Endothelial cell of umbilical vein (primary cell): Measurements from ENCODE around the gene ALK. TPM values are rescaled to one million over a fixed set of nuclear protein-coding genes. Genes with fewer than 3 reads are reported as not detected.

Source experiments
- BruUV-seq: library from RNA; stranded (reverse); fragments of 400-500 nt; replicated peaks from 2 replicates; lab custom pipeline; 2021; lab: Mats Ljungman, UMichigan
- CTCF ChIA-PET: fragments of 300-600, 350-600 bp; sonication (Branson Sonifier 250); formaldehyde crosslinking; loops from one replicate; lab custom pipeline; 2021; ENCODE audit warnings: antibody characterized with exemption, inconsistent platforms; lab: Charles Lee
- POLR2A ChIA-PET: fragments of 300-600, 350-600 bp; sonication (Branson Sonifier 250); formaldehyde crosslinking; loops from one replicate; lab custom pipeline; 2021; ENCODE audit warnings: antibody characterized with exemption, inconsistent platforms; lab: Charles Lee
- DNase-seq: peaks from one replicate; pipeline ENCODE4 v3.0.0-alpha.2; 2011; ENCODE audit warnings: low read depth, low spot score
- FAIRE-seq: peaks from 2 replicates; lab custom pipeline; 2011; peaks lifted over from hg19 to GRCh38; lab: Jason Lieb, UNC
- H2AFZ ChIP-seq: 2 replicates; pipeline ENCODE4 v1.6.0; 2012; ENCODE audit warnings: low read depth, low read length, control low read depth, inconsistent platforms
- H3K27ac ChIP-seq: 2 replicates; pipeline ENCODE4 v1.5.1; 2011; ENCODE audit warnings: low read depth, mild to moderate bottlenecking, control low read depth, low read length, moderate library complexity; ENCODE audit not compliant: insufficient read depth
- H3K27me3 ChIP-seq, 2 experiments: 2 replicates each; pipeline versions ENCODE4 v1.6.0 to v1.6.1; 2011; ENCODE audit warnings: low read length in 2 of 2, mixed read lengths in 1 of 2; ENCODE audit not compliant: control insufficient read depth in 2 of 2, insufficient read depth in 2 of 2
- H3K36me3 ChIP-seq, 2 experiments: 2 replicates in 1 of 2; 3 replicates in 1 of 2; pipeline ENCODE4 v1.5.1; 2011; ENCODE audit warnings: low read length in 2 of 2, mild to moderate bottlenecking in 1 of 2, moderate library complexity in 1 of 2; ENCODE audit not compliant: control insufficient read depth in 2 of 2, insufficient read depth in 2 of 2; ENCODE audit errors: extremely low read depth in 1 of 2
- H3K4me1 ChIP-seq: 3 replicates; pipeline ENCODE4 v1.5.1; 2011; ENCODE audit warnings: mild to moderate bottlenecking, low read length; ENCODE audit not compliant: control insufficient read depth, insufficient read depth; ENCODE audit errors: extremely low read depth
- H3K4me2 ChIP-seq: 2 replicates; pipeline ENCODE4 v1.6.1; 2011; ENCODE audit warnings: low read length, control low read depth, mixed read lengths; ENCODE audit not compliant: insufficient read depth
- H3K4me3 ChIP-seq, 3 experiments: fragments of 200-600 bp in 1 of 3; sonication (generic), shearing (Covaris generic) in 1 of 3; replicated peaks in 1 of 3; 2 replicates each; pipeline ENCODE4 v1.5.1; 2011 to 2016; ENCODE audit warnings: control low read depth in 3 of 3, low read length in 3 of 3, mild to moderate bottlenecking in 2 of 3, inconsistent platforms in 1 of 3, low read depth in 1 of 3, moderate library complexity in 1 of 3; ENCODE audit not compliant: insufficient read depth in 1 of 3
- H3K79me2 ChIP-seq: 2 replicates; pipeline ENCODE4 v1.6.0; 2012; ENCODE audit warnings: low read length, inconsistent platforms; ENCODE audit not compliant: control insufficient read depth, insufficient read depth
- H3K9ac ChIP-seq: replicated peaks from 2 replicates; pipeline ENCODE3; 2011; ENCODE audit warnings: low read length, control low read depth; ENCODE audit not compliant: insufficient read depth; ENCODE audit errors: extremely low read depth
- H3K9me1 ChIP-seq: replicated peaks from 3 replicates; pipeline ENCODE4 v1.6.0; 2011; ENCODE audit warnings: mild to moderate bottlenecking, low read length; ENCODE audit not compliant: control insufficient read depth, insufficient read depth; ENCODE audit errors: extremely low read depth
- H3K9me3 ChIP-seq: replicated peaks from 2 replicates; pipeline ENCODE4 v1.5.1; 2012; ENCODE audit warnings: low read length, inconsistent platforms; ENCODE audit not compliant: control insufficient read depth, insufficient read depth
- H4K20me1 ChIP-seq: replicated peaks from 2 replicates; pipeline ENCODE3; 2011; ENCODE audit warnings: mild to moderate bottlenecking, low read length; ENCODE audit not compliant: control insufficient read depth, insufficient read depth; ENCODE audit errors: extremely low read depth
- EZH2 ChIP-seq: IDR thresholded peaks from 2 replicates; pipeline ENCODE4 v1.6.1; 2012; ENCODE audit warnings: borderline replicate concordance, low read depth, mild to moderate bottlenecking, moderate library complexity, low read length, inconsistent platforms; ENCODE audit not compliant: severe bottlenecking
- FOS ChIP-seq: IDR thresholded peaks from 2 replicates; pipeline ENCODE4 v1.6.1; 2011; ENCODE audit warnings: mild to moderate bottlenecking, low read length, moderate library complexity, borderline replicate concordance; ENCODE audit not compliant: insufficient read depth
- GATA2 ChIP-seq: IDR thresholded peaks from 2 replicates; pipeline ENCODE4 v1.7.0; 2011; ENCODE audit warnings: low read depth, mild to moderate bottlenecking, moderate library complexity, mixed read lengths, low read length; ENCODE audit not compliant: insufficient read length, insufficient read depth
- JUN ChIP-seq: IDR thresholded peaks from 2 replicates; pipeline ENCODE4 v1.6.1; 2011; ENCODE audit warnings: borderline replicate concordance, low read depth; ENCODE audit not compliant: insufficient read length, insufficient read depth
- MYC ChIP-seq: IDR thresholded peaks from one replicate; pipeline ENCODE4 v1.6.1; 2011; ENCODE audit warnings: mild to moderate bottlenecking, low read depth, low read length
- POLR2A ChIP-seq: IDR thresholded peaks from 2 replicates; pipeline ENCODE4 v1.6.1; 2012; ENCODE audit warnings: low read depth, mild to moderate bottlenecking, control low read depth, low read length
- POLR2AphosphoS5 ChIP-seq: IDR thresholded peaks from 2 replicates; pipeline ENCODE4 v1.6.1; 2012; ENCODE audit warnings: low read depth, mild to moderate bottlenecking, control low read depth, low read length, moderate library complexity; ENCODE audit not compliant: insufficient read depth
- dilution Hi-C: fragments of 300-500 bp; cut with MboI; formaldehyde crosslinking; loops from one replicate; pipeline ENCODE4 v1.15.0; 2019; ENCODE audit warnings: low sequenced_read_pairs; ENCODE audit not compliant: extremely low pct_ligation_motif_present
- intact Hi-C: fragments of 100-400 bp; cut with micrococcal nuclease; formaldehyde crosslinking; loops from one replicate; pipeline ENCODE4 v1.10.0; 2022
- polyA plus RNA-seq, 4 experiments: library from polyadenylated mRNA; depleted of rRNA in 3 of 4; stranded (reverse) in 3 of 4; unstranded in 1 of 4; fragments of >200 nt; gene quantifications; 2 replicates each; pipeline versions ENCODE4 v1.2.1 to v1.2.3, GENCODE V29; 2011 to 2012; ENCODE audit warnings: missing spikeins in 1 of 4
- total RNA-seq: library from RNA; stranded (reverse); gene quantifications from 2 replicates; pipeline ENCODE4 v1.2.3, GENCODE V29; 2021
- TF ChIP-seq, protein P1 (sequence below): IDR thresholded peaks from 2 replicates; pipeline ENCODE4 v1.6.1; 2011; ENCODE audit not compliant: insufficient read depth, insufficient read length
- TF ChIP-seq, protein P2 (sequence below), 2 donors: IDR thresholded peaks; 1 replicate in 1 of 2; 2 replicates in 1 of 2; pipeline ENCODE4 v1.5.1; 2011; ENCODE audit warnings: low read length in 2 of 2, mild to moderate bottlenecking in 2 of 2, moderate library complexity in 2 of 2, control low read depth in 1 of 2, inconsistent platforms in 1 of 2, low read depth in 1 of 2; ENCODE audit not compliant: insufficient read depth in 1 of 2; ENCODE audit errors: extremely low read depth in 1 of 2

Gene ALK
- total and polyA plus RNA-seq, 2 donors (not counting 3 experiments of a cell fraction or from before 2014, with no cell fraction given): not detected

DNA sequence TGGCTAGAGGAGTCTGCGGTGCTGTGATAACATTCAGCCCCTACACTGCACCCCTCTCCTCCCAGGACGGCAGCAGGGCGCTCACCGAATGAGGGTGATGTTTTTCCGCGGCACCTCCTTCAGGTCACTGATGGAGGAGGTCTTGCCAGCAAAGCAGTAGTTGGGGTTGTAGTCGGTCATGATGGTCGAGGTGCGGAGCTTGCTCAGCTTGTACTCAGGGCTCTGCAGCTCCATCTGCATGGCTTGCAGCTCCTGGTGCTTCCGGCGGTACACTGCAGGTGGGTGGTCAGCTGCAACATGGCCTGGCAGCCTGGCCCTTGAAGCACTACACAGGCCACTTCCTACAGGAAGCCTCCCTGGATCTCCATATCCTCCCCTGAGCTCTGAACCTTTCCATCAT, 698.1 kb downstream of the ALK start:
- H3K27ac ChIP-seq: no peak overlapping the region
- dilution Hi-C loops: no loop called here
- intact Hi-C loops: no loop called here
- no peak overlapping the region for H2AFZ ChIP-seq
- BruUV-seq: no TSS peak
- no peak overlapping the region for H3K4me2 ChIP-seq
- DNase-seq (no peak), FAIRE-seq (no peak)
- no peaks in the 10 kb centered on the region for H3K79me2 ChIP-seq
- POLR2A ChIA-PET: no interaction called here
- no peaks in the 10 kb centered on the region for H4K20me1 ChIP-seq
- peaks cover 0 to 1% of the 10 kb centered on the region in 2 experiments for H3K27me3 ChIP-seq
- no peak overlapping the region for H3K4me3 ChIP-seq
- TF ChIP-seq GATA2 (no peak), POLR2AphosphoS5 (no peak), FOS (no peak), JUN (no peak), MYC (no peak), EZH2 (no peak), POLR2A (no peak)
- TF ChIP-seq, protein P1, sequence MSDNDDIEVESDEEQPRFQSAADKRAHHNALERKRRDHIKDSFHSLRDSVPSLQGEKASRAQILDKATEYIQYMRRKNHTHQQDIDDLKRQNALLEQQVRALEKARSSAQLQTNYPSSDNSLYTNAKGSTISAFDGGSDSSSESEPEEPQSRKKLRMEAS: no peak
- TF ChIP-seq, protein P2, sequence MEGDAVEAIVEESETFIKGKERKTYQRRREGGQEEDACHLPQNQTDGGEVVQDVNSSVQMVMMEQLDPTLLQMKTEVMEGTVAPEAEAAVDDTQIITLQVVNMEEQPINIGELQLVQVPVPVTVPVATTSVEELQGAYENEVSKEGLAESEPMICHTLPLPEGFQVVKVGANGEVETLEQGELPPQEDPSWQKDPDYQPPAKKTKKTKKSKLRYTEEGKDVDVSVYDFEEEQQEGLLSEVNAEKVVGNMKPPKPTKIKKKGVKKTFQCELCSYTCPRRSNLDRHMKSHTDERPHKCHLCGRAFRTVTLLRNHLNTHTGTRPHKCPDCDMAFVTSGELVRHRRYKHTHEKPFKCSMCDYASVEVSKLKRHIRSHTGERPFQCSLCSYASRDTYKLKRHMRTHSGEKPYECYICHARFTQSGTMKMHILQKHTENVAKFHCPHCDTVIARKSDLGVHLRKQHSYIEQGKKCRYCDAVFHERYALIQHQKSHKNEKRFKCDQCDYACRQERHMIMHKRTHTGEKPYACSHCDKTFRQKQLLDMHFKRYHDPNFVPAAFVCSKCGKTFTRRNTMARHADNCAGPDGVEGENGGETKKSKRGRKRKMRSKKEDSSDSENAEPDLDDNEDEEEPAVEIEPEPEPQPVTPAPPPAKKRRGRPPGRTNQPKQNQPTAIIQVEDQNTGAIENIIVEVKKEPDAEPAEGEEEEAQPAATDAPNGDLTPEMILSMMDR (IDR thresholded peaks at IDR 0.05; ENCODE audit: extremely low read depth in 1 of 2, insufficient read depth in 1 of 2, low read depth in 1 of 2, low read length in 2 of 2): no peak
- no peaks in the 10 kb centered on the region for H3K9me1 ChIP-seq
- CTCF ChIA-PET: no interaction called here
- H3K4me1 ChIP-seq: no peaks in the 10 kb centered on the region
- no peak overlapping the region for H3K9ac ChIP-seq
- H3K36me3 ChIP-seq: no peaks in the 10 kb centered on the region
- no peaks in the 10 kb centered on the region for H3K9me3 ChIP-seq
